Activated CD4-positive, alpha-beta memory T cell treated with anti-CD3 and anti-CD28 coated beads for 36 hours (primary cell): ENCODE measurements around the gene HTR1B. TPM values are rescaled to one million over a fixed set of nuclear protein-coding genes. Genes with fewer than 3 reads are reported as not detected.

ENCODE experiments used
- CTCF ChIA-PET: fragments of 350-600 bp; sonication (Branson Sonifier 250); formaldehyde crosslinking; loops from one replicate; lab custom pipeline; 2021; ENCODE audit warnings: antibody characterized with exemption, inconsistent platforms; lab: Charles Lee
- POLR2A ChIA-PET: fragments of 350-600 bp; sonication (Branson Sonifier 250); formaldehyde crosslinking; loops from one replicate; lab custom pipeline; 2021; ENCODE audit warnings: antibody characterized with exemption; lab: Charles Lee
- DNase-seq: peaks from one replicate; pipeline ENCODE4 v3.0.0-alpha.2; 2020
- H3K27ac Mint-ChIP-seq: one replicate; pipeline ENCODE4 v1.8.0; 2021; ENCODE audit warnings: mixed read lengths
- H3K27me3 Mint-ChIP-seq: one replicate; pipeline ENCODE4 v1.8.0; 2021; ENCODE audit warnings: mixed read lengths
- H3K36me3 Mint-ChIP-seq: one replicate; pipeline ENCODE4 v1.8.0; 2021; ENCODE audit warnings: mixed read lengths
- H3K4me1 Mint-ChIP-seq: one replicate; pipeline ENCODE4 v1.8.0; 2021; ENCODE audit warnings: low read depth, mixed read lengths
- H3K4me3 Mint-ChIP-seq: one replicate; pipeline ENCODE4 v1.8.0; 2021; ENCODE audit warnings: mild to moderate bottlenecking, mixed read lengths
- H3K9me3 Mint-ChIP-seq: one replicate; pipeline ENCODE4 v1.8.0; 2021; ENCODE audit warnings: mixed read lengths
- intact Hi-C: fragments of 100-400 bp; cut with micrococcal nuclease; formaldehyde crosslinking; loops from one replicate; pipeline ENCODE4 v1.15.1; 2023
- total RNA-seq, 2 experiments: library from RNA; stranded (reverse); gene quantifications; one replicate each; pipeline ENCODE4 v1.2.3, GENCODE V29; 2021

The HTR1B gene
- total RNA-seq, 2 experiments from 2014 or later = not detected

- Mint-ChIP-seq H3K4me1 (peaks cover 18% of the 10 kb centered on the region), H3K4me3 (peak overlapping the region; percentile 77), H3K27ac (no peak overlapping the region), H3K27me3 (peaks cover 43% of the 10 kb centered on the region), H3K36me3 (no peaks in the 10 kb centered on the region), H3K9me3 (no peaks in the 10 kb centered on the region)
- DNase-seq = peak; percentile 65
- ChIA-PET POLR2A (no interaction called here), CTCF (interaction anchor here (1.0 to 1.3 kb wide), 5 partner anchors 11 to 1572 kb away, joined by 3 to 4 read pairs (median 4); no protein-coding TSS in a partner anchor)
- intact Hi-C loops = no loop called here
These were observed 2.8 kb upstream of the HTR1B start for GRCh38 chr6:77466055-77466450.

DNA sequence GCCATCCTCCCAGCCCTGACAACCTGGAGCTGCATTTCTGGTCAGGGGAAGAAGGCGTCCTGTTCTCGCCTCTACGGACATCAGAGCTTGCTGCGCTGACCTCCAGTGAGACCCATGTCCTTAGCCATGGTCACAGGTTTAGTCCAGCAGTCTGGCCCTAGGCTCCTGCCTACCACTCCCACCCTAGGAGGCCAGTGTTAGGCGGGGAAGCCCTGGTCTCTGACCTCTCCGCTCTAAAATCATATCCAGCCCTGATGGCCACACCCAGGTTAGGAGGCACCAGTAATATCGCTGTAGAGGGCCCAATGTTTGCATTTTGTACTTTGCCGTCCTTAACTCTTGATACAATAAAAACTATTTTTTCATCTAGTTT is 1.2 kb upstream of the HTR1B start:
- peaks cover 18% of the 10 kb centered on the region for H3K4me1 Mint-ChIP-seq
- no peak for DNase-seq
- no peaks in the 10 kb centered on the region for H3K36me3 Mint-ChIP-seq
- H3K27me3 Mint-ChIP-seq = peaks cover 45% of the 10 kb centered on the region
- intact Hi-C loops = no loop called here
- no peak overlapping the region for H3K27ac Mint-ChIP-seq
- ChIA-PET POLR2A (no interaction called here), CTCF (interaction anchor here (1.2 kb wide), 1 partner anchor 1571 kb away, joined by 4 read pairs; no protein-coding TSS in a partner anchor)
- no peaks in the 10 kb centered on the region for H3K9me3 Mint-ChIP-seq
- no peak overlapping the region for H3K4me3 Mint-ChIP-seq

DNA sequence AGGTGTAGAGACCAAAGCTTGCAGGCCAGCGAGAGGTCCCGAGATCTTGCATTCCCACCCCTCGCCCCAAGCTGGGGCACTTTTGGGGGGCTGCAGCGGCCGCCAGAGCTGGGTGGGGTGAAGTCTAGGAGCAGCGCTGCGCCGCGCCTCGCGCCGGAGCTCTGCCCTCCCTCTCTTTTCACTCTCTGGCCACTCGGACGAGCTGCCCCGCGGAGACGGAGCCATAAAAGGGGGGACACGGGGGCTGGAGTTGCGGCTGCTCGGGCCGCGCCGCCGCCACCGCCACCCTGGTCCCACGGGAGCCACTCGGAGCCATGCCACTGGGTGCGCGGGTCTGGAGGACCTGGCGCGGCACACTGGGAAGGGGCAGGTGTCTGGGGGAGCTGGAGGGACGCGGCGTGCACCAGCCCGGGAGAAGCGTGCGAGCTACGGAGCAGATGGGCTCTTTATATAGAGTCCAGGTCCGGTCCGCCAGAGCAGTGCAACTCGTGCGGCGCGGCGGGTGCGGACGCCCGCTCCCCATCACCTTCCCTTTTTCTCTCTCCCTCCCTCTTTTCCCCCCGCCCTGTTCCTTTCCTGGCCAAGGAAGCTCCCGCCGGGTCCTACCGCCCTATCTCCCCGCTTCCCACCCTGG is 687 bp upstream of the HTR1B start:
- Mint-ChIP-seq H3K27ac (no peak overlapping the region), H3K27me3 (peaks cover 45% of the 10 kb centered on the region), H3K36me3 (no peaks in the 10 kb centered on the region), H3K4me1 (peaks cover 18% of the 10 kb centered on the region), H3K9me3 (no peaks in the 10 kb centered on the region), H3K4me3 (no peak overlapping the region)
- ChIA-PET CTCF (no interaction called here), POLR2A (no interaction called here)
- no peak for DNase-seq
- intact Hi-C loops = no loop called here

DNA sequence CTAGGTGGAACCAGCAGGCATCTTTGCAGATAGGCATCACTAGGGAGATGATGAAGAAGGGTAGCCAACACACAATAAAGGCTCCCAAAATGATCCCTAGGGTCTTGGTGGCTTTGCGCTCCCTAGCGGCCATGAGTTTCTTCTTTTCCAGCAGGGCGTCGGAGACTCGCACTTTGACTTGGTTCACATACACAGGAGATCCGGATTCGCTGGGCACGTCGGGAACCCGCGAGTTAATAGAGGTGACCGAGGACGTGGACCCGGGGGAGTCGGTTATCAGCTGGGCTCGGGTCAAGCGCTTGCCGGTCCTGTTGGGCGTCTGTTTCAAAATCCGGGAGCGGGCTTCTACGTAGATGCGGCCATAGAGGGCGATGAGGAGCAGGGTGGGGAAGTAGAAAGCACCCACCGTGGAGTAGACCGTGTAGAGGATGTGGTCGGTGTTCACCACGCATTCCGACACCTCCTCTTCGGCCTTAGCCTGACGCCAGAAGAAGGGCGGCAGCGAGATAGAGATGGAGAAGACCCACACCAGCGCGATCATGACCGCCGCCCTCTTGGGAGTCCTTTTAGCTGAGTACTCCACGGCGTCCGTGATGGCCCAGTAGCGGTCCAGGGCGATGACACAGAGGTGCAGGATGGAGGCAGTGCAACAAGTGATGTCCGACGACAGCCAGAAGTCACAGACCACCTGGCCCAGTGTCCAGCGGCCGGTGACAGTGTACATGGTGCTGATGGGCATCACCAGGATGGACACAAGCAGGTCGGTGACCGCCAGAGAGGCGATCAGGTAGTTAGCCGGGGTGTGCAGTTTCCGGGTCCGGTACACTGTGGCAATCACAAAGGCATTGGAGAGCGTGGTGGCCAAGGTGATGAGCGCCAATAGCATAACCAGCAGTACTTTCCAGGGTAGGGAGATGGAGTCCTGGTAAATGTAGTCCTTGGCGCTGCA is 658 bp downstream of the HTR1B start:
- peaks cover 48% of the 10 kb centered on the region for H3K27me3 Mint-ChIP-seq
- no peak for DNase-seq
- no peaks in the 10 kb centered on the region for H3K9me3 Mint-ChIP-seq
- peaks cover 18% of the 10 kb centered on the region for H3K4me1 Mint-ChIP-seq
- POLR2A ChIA-PET = no interaction called here
- H3K4me3 Mint-ChIP-seq = peak overlapping the region; percentile 33
- no peak overlapping the region for H3K27ac Mint-ChIP-seq
- CTCF ChIA-PET = no interaction called here
- intact Hi-C loops = no loop called here
- no peaks in the 10 kb centered on the region for H3K36me3 Mint-ChIP-seq

DNA sequence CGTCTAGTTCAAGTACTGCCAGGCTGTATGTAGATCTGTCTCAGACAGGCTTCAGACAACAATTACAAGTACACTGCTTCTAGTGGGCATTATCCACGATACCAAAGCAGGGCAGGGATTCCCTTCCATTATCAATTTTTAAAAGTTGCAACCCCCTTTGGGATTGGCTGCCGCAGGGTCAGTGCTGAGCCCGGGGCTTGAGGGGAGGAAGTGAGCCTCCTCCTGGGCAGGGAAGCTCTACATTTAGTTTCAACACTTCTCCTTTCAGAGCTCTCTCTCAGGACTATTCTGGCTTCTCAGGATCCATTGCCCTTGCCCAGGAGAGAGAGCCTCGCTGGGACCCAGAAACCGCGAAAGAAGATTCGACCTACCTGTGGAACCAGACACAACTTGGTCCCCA is 1.5 kb downstream of the HTR1B start:
- intact Hi-C loops = no loop called here
- no peak overlapping the region for H3K4me3 Mint-ChIP-seq
- DNase-seq = no peak
- peaks cover 17% of the 10 kb centered on the region for H3K4me1 Mint-ChIP-seq
- peaks cover 48% of the 10 kb centered on the region for H3K27me3 Mint-ChIP-seq
- no peaks in the 10 kb centered on the region for H3K9me3 Mint-ChIP-seq
- ChIA-PET POLR2A (no interaction called here), CTCF (no interaction called here)
- H3K36me3 Mint-ChIP-seq = no peaks in the 10 kb centered on the region
- H3K27ac Mint-ChIP-seq = no peak overlapping the region

DNA sequence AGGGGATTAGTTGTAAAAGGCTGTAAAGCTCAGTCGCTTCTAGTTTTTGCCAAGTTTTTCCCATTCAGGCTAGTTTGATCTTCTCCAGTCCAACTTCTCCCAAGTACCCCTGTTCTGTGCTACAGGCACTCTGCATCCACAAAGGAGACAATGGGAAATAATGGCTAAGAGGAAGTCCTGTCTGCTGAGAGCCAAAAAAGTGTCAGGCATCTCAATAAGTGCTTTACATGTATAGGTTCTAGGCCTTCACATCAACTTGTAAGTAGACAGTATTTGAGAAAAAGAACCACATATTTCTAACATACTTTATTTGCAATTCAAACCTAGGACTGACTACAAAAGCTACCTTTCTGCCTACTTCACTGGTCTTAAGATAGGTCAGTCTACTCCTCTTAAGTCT is 4.9 kb downstream of the HTR1B start:
- no peak overlapping the region for H3K27ac Mint-ChIP-seq
- CTCF ChIA-PET = no interaction called here
- intact Hi-C loops = loop anchor here (2.0 kb wide), 1 partner anchor 1524 kb away; no protein-coding TSS in a partner anchor
- H3K27me3 Mint-ChIP-seq = peaks cover 28% of the 10 kb centered on the region
- no peaks in the 10 kb centered on the region for H3K9me3 Mint-ChIP-seq
- no peak for DNase-seq
- no peaks in the 10 kb centered on the region for H3K36me3 Mint-ChIP-seq
- no peak overlapping the region for H3K4me3 Mint-ChIP-seq
- peaks cover 11% of the 10 kb centered on the region for H3K4me1 Mint-ChIP-seq
- POLR2A ChIA-PET = no interaction called here

- H3K27ac Mint-ChIP-seq = no peak overlapping the region
- intact Hi-C loops = loop anchor here (2.0 kb wide), 2 partner anchors 1523 to 1565 kb away; no protein-coding TSS in a partner anchor
- H3K4me3 Mint-ChIP-seq = no peak overlapping the region
- H3K36me3 Mint-ChIP-seq = no peaks in the 10 kb centered on the region
- CTCF ChIA-PET = interaction anchor here (0.8 to 2.1 kb wide), 3 partner anchors 9 to 1564 kb away, joined by 3 to 14 read pairs (median 4); no protein-coding TSS in a partner anchor
- H3K27me3 Mint-ChIP-seq = peaks cover 23% of the 10 kb centered on the region
- H3K4me1 Mint-ChIP-seq = peaks cover 6% of the 10 kb centered on the region
- H3K9me3 Mint-ChIP-seq = no peaks in the 10 kb centered on the region
- peak; percentile 50 for DNase-seq
- POLR2A ChIA-PET = no interaction called here
These were observed 5.5 kb downstream of the HTR1B start for GRCh38 chr6:77457720-77458349.

- no peak for DNase-seq
- ChIA-PET CTCF (interaction anchor here (0.6 to 2.1 kb wide), 4 partner anchors 10 to 1563 kb away, joined by 3 to 14 read pairs (median 4); no protein-coding TSS in a partner anchor), POLR2A (no interaction called here)
- no peaks in the 10 kb centered on the region for H3K4me1 Mint-ChIP-seq
- intact Hi-C loops = loop anchor here (2.0 kb wide), 1 partner anchor 1564 kb away; no protein-coding TSS in a partner anchor
- H3K9me3 Mint-ChIP-seq = no peaks in the 10 kb centered on the region
- peaks cover 11% of the 10 kb centered on the region for H3K27me3 Mint-ChIP-seq
- H3K36me3 Mint-ChIP-seq = no peaks in the 10 kb centered on the region
- no peak overlapping the region for H3K27ac Mint-ChIP-seq
- H3K4me3 Mint-ChIP-seq = no peak overlapping the region
These were observed 6.6 kb downstream of the HTR1B start for GRCh38 chr6:77456531-77457248.

DNA sequence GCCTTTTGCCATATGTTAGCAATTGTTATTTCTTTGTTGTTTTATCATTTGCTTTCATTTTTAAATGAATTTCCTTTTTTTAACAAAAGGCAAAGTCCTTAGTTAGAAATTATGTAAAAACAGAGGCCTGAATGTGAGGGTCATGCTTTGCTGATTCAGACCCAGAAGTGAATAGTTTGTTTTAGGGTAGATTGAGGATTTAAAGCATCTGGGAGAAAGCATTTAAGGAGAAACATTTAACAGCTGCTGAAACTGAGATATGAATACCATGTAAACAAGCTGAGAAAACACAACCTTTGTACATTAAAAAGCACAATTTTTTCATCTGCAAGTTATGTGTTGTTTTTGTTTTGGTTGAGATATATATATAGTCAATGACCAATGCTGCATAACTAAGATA is 8.0 kb downstream of the HTR1B start:
- intact Hi-C loops = no loop called here
- Mint-ChIP-seq H3K27me3 (peaks cover 7% of the 10 kb centered on the region), H3K4me1 (no peaks in the 10 kb centered on the region), H3K36me3 (no peaks in the 10 kb centered on the region), H3K4me3 (no peak overlapping the region), H3K27ac (no peak overlapping the region), H3K9me3 (no peaks in the 10 kb centered on the region)
- DNase-seq = no peak
- POLR2A ChIA-PET = no interaction called here
- CTCF ChIA-PET = interaction anchor here (1.1 kb wide), 1 partner anchor 11 kb away, joined by 3 read pairs; no protein-coding TSS in a partner anchor

DNA sequence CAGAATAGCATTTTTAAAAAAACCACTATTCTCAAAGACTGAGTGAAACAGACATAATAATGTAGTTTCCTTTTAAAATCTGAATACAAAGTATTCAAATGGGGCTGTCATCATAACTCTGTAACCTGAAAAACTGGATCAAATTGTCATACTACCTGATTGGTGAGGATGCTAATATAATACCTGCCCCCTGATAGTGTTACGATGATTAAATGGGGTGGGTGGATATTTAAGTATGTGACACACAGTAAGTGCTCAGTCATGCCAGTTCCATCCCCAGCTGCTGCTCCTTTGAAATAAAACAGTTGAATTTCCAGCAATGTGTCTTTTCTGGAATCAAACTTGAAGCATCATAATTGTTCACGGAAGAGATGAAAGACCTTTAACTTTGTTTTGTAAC is 8.9 kb downstream of the HTR1B start:
- Mint-ChIP-seq H3K27me3 (peaks cover 7% of the 10 kb centered on the region), H3K4me1 (no peaks in the 10 kb centered on the region), H3K4me3 (no peak overlapping the region), H3K9me3 (no peaks in the 10 kb centered on the region), H3K36me3 (no peaks in the 10 kb centered on the region), H3K27ac (no peak overlapping the region)
- intact Hi-C loops = no loop called here
- no peak for DNase-seq
- POLR2A ChIA-PET = no interaction called here
- CTCF ChIA-PET = interaction anchor here (1.1 kb wide), 1 partner anchor 12 kb away, joined by 3 read pairs; no protein-coding TSS in a partner anchor

DNA sequence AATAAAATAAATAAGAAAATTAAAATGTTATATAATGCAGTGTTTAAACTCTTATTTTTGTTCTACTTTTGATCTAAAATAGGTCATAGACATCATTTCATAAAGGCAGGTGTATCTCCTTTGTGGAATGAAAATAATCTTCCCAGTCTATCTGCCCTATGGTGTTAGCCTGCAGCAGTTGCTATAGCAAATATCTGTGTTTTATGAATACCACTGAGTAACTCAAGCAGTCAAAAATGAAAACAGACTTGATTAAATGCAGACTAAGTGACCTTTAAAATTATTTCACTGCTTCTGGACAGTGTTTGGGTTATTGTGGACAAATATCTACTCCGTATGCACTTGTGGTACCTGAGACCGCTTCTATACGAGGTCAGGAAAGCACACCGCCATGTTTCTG is 11.8 kb downstream of the HTR1B start:
- Mint-ChIP-seq H3K27me3 (peaks cover 2% of the 10 kb centered on the region), H3K27ac (no peak overlapping the region), H3K4me3 (no peak overlapping the region), H3K9me3 (no peaks in the 10 kb centered on the region), H3K36me3 (no peaks in the 10 kb centered on the region), H3K4me1 (no peaks in the 10 kb centered on the region)
- DNase-seq = no peak
- ChIA-PET POLR2A (no interaction called here), CTCF (no interaction called here)
- intact Hi-C loops = no loop called here
